OCI-LY7 (cell line): Measurements from ENCODE around the gene TEX101. TPM values are rescaled to one million over a fixed set of nuclear protein-coding genes. Genes with fewer than 3 reads are reported as not detected.
"Not testable (repeated sequence)": the region's sequence is repeated elsewhere in the genome, so short reads cannot be mapped to it uniquely, and the experiment has no call there.

ENCODE experiments used
- BruUV-seq: library from RNA; stranded (reverse); fragments of 400-500 nt; replicated peaks from 2 replicates; lab custom pipeline; 2021; lab: Mats Ljungman, UMichigan
- CTCF ChIA-PET: fragments of 300-600 bp; sonication (Branson Sonifier 250); formaldehyde crosslinking; loops from one replicate; lab custom pipeline; 2022; ENCODE audit warnings: antibody characterized with exemption; ENCODE audit not compliant: unreplicated experiment; lab: Charles Lee
- POLR2A ChIA-PET: fragments of 300-600 bp; sonication (Branson Sonifier 250); formaldehyde crosslinking; loops from one replicate; lab custom pipeline; 2022; ENCODE audit warnings: antibody characterized with exemption; lab: Charles Lee
- DNase-seq: peaks from one replicate; pipeline ENCODE4 v3.0.0-alpha.2; 2015; ENCODE audit warnings: low spot score
- H2AFZ ChIP-seq: fragments of 200-600 bp; sonication (generic), shearing (Covaris generic); 2 replicates; pipeline ENCODE4 v1.6.1; 2014; ENCODE audit warnings: mild to moderate bottlenecking, antibody characterized with exemption, low read length, moderate library complexity
- H3K27ac ChIP-seq: fragments of 200-600 bp; sonication (generic); 2 replicates; pipeline ENCODE4 v1.5.1; 2014; ENCODE audit warnings: mixed run types, low read depth, mild to moderate bottlenecking, moderate library complexity, low read length, inconsistent platforms; ENCODE audit not compliant: poor library complexity, severe bottlenecking
- H3K36me3 ChIP-seq: fragments of 200-600 bp; sonication (generic); 2 replicates; pipeline ENCODE4 v1.6.1; 2014; ENCODE audit warnings: mild to moderate bottlenecking, antibody characterized with exemption, low read length, moderate library complexity, mixed read lengths; ENCODE audit not compliant: insufficient read depth
- H3K4me1 ChIP-seq: fragments of 200-600 bp; sonication (generic); 2 replicates; pipeline ENCODE4 v1.5.1; 2014; ENCODE audit warnings: mild to moderate bottlenecking, low read length; ENCODE audit not compliant: insufficient read depth, poor library complexity, severe bottlenecking
- H3K4me2 ChIP-seq: fragments of 200-600 bp; sonication (generic); 2 replicates; pipeline ENCODE4 v1.6.1; 2014; ENCODE audit warnings: mild to moderate bottlenecking, low read length
- H3K4me3 ChIP-seq: fragments of 200-600 bp; sonication (generic); 2 replicates; pipeline ENCODE4 v1.5.1; 2014; ENCODE audit warnings: mild to moderate bottlenecking, low read depth, low read length; ENCODE audit not compliant: poor library complexity, severe bottlenecking
- H3K79me2 ChIP-seq: fragments of 200-600 bp; sonication (generic); 2 replicates; pipeline ENCODE4 v1.6.1; 2016; ENCODE audit warnings: low read depth, mild to moderate bottlenecking, low read length, moderate library complexity, mixed read lengths; ENCODE audit not compliant: insufficient read depth
- H3K9me2 ChIP-seq: fragments of 200-600 bp; sonication (generic); 2 replicates; pipeline ENCODE4 v1.6.1; 2016; ENCODE audit warnings: mild to moderate bottlenecking, low read length, mixed read lengths; ENCODE audit not compliant: insufficient read depth
- H3K9me3 ChIP-seq: fragments of 200-600 bp; sonication (generic); 2 replicates; pipeline ENCODE4 v1.6.1; 2014; ENCODE audit warnings: mild to moderate bottlenecking, mixed run types, low read length, mixed read lengths
- H4K20me1 ChIP-seq: fragments of 200-600 bp; sonication (generic); 2 replicates; pipeline ENCODE4 v1.6.1; 2014; ENCODE audit warnings: mild to moderate bottlenecking, antibody characterized with exemption, low read length, moderate library complexity, mixed read lengths; ENCODE audit not compliant: insufficient read depth
- EZH2phosphoT487 ChIP-seq: fragments of 200-600 bp; sonication (generic); IDR thresholded peaks from 2 replicates; pipeline ENCODE4 v1.6.1; 2018; ENCODE audit warnings: low read depth, borderline replicate concordance, mild to moderate bottlenecking, mixed run types, antibody characterized with exemption, low read length, moderate library complexity, mixed read lengths
- intact Hi-C: fragments of 100-400 bp; cut with micrococcal nuclease; formaldehyde crosslinking; loops from one replicate; pipeline ENCODE4 v1.10.0; 2022; ENCODE audit not compliant: unreplicated experiment
- total RNA-seq, 2 experiments: library from RNA; depleted of rRNA in 1 of 2; stranded (reverse); fragments of >200 nt in 1 of 2; shearing (Covaris generic) in 1 of 2; gene quantifications; 2 replicates each; pipeline ENCODE4 v1.2.3, GENCODE V29; 2014 to 2022
- TF ChIP-seq, protein P1 (sequence below): fragments of 200-600 bp; sonication (generic); conservative IDR thresholded peaks from 2 replicates; pipeline ENCODE4 v1.5.1; 2014; ENCODE audit warnings: mild to moderate bottlenecking, antibody characterized with exemption, low read length, moderate library complexity, mixed read lengths

Gene TEX101
- total RNA-seq, 2 experiments from 2014 or later, result not detected

DNA sequence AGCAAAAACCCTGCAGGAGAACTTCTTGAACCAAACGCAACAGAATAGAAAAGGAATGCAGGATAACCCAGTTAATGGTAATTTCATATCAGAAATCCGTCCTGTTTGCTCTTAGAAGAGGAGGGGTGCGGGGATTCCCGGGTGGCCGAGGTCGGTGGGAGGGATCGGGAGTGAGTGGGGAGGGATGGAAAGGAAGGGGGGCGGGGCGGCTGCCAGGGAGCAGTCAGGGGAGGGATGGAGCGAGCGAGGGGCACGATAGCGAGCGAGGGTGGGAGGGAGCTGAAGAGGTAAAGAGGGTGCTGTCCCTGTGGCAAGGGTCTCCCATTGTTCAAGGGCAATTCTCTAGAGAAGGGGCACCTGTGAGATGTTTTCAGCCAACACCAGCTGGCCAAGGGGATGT, 34.7 kb upstream of the TEX101 start:
- no peak overlapping the region for H2AFZ ChIP-seq
- H3K27ac ChIP-seq, result no peak overlapping the region
- TF ChIP-seq, protein P1, sequence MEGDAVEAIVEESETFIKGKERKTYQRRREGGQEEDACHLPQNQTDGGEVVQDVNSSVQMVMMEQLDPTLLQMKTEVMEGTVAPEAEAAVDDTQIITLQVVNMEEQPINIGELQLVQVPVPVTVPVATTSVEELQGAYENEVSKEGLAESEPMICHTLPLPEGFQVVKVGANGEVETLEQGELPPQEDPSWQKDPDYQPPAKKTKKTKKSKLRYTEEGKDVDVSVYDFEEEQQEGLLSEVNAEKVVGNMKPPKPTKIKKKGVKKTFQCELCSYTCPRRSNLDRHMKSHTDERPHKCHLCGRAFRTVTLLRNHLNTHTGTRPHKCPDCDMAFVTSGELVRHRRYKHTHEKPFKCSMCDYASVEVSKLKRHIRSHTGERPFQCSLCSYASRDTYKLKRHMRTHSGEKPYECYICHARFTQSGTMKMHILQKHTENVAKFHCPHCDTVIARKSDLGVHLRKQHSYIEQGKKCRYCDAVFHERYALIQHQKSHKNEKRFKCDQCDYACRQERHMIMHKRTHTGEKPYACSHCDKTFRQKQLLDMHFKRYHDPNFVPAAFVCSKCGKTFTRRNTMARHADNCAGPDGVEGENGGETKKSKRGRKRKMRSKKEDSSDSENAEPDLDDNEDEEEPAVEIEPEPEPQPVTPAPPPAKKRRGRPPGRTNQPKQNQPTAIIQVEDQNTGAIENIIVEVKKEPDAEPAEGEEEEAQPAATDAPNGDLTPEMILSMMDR, result no peak
- no peak for TF ChIP-seq EZH2phosphoT487
- H3K4me3 ChIP-seq, result no peak overlapping the region
- no peaks in the 10 kb centered on the region for H3K9me2 ChIP-seq
- ChIA-PET CTCF (no interaction called here), POLR2A (no interaction called here)
- H3K4me2 ChIP-seq, result no peak overlapping the region
- H3K36me3 ChIP-seq, result no peaks in the 10 kb centered on the region
- no peak for DNase-seq
- no peaks in the 10 kb centered on the region for H3K79me2 ChIP-seq
- intact Hi-C loops, result no loop called here
- BruUV-seq, result no TSS peak
- H4K20me1 ChIP-seq, result no peaks in the 10 kb centered on the region
- no peaks in the 10 kb centered on the region for H3K4me1 ChIP-seq
- H3K9me3 ChIP-seq, result no peaks in the 10 kb centered on the region

DNA sequence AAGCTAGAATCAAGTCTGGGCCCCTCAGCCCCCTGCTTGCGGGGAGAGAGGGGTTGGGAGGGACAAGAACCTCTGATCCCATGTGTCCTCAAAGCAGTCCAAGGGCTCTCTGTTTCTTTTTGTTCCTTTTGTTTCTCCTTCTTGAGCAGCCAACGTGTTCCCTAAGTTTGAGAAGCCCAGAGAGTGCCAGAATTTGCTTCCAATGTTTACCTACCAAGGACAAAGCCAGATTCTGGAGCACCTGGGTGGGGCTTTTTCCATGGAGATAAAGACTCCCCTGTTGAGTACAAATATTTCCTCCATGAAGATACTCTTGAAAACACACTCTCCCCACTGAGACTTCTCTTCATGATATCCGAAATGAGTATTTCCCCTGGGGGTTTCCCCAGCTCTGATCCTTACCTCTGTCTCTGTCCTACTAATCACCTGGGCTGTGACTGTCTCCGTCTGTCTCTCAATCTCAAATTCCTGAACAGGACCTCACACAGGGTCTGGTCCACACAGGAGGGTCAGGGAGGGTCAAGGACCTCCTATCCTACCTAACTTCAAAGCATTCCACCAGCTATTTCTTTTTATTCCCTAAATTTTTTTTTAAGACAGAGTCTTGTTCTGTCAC, 33.8 kb upstream of the TEX101 start:
- Histone ChIP-seq H3K36me3 (no peaks in the 10 kb centered on the region), H3K4me3 (no peak overlapping the region), H2AFZ (no peak overlapping the region), H3K79me2 (no peaks in the 10 kb centered on the region), H3K4me1 (no peaks in the 10 kb centered on the region), H3K9me3 (no peaks in the 10 kb centered on the region), H3K9me2 (no peaks in the 10 kb centered on the region), H3K4me2 (no peak overlapping the region), H3K27ac (no peak overlapping the region), H4K20me1 (no peaks in the 10 kb centered on the region)
- BruUV-seq, result no TSS peak
- ChIA-PET POLR2A (no interaction called here), CTCF (no interaction called here)
- DNase-seq, result no peak
- TF ChIP-seq EZH2phosphoT487, result no peak
- TF ChIP-seq, protein P1, result no peak
- intact Hi-C loops, result no loop called here

DNA sequence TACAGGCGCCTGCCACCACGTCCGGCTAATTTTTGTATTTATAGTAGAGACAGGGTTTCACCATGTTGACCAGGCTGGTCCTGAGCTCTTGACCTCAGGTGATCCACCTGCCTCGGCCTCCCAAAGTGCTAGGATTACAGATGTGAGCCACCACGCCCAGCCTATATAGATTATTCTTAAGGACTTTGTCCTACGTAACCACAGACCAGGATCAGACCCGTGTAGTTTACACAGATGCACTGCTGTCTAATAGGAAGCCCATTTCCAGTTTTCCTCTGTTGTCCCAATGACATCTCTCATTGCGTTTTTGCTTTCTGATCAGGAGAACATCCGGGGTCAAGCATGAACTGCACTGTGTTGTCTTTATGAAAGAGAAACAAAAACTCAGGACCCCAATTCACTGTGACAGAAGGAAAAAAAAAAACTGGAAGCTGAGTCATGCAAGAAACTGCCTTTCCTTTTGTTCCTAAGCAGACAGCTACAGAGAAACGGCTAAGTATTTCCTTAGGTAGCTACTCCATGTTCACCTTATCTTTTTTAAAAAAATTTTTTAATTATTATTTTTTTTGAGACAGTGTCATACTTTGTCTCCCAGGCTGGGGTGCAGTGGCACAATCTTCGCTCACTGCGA, 32.0 kb upstream of the TEX101 start:
- H3K4me1 ChIP-seq, H4K20me1 ChIP-seq, H3K4me2 ChIP-seq, CTCF ChIA-PET, H3K9me3 ChIP-seq, DNase-seq, POLR2A ChIA-PET, H2AFZ ChIP-seq, H3K36me3 ChIP-seq, H3K9me2 ChIP-seq, H3K27ac ChIP-seq, H3K79me2 ChIP-seq, intact Hi-C loops, BruUV-seq, H3K4me3 ChIP-seq: not testable (repeated sequence)

DNA sequence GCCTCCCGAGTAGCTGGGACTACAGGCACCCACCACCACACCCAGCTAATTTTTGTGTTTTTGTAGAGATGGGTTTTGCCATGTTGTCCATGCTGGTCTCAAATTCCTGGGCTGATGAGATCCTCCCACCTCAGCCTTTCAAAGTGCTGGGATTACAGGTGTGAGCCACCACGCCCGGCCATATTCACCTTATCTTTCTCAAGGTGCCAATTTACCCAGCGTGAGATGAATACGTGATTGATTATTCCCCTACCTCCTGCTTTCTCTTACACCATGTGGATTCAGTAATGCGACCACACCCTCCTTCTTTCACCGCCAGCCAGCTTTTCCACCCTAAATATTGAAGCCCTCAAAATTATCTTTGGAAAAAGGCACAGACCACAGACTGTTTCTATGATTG, 31.4 kb upstream of the TEX101 start:
- H3K4me2 ChIP-seq, H3K4me3 ChIP-seq, H3K36me3 ChIP-seq, BruUV-seq, H3K79me2 ChIP-seq, H3K9me3 ChIP-seq, DNase-seq, H3K9me2 ChIP-seq, POLR2A ChIA-PET, H2AFZ ChIP-seq, H4K20me1 ChIP-seq, H3K4me1 ChIP-seq, H3K27ac ChIP-seq, intact Hi-C loops, CTCF ChIA-PET: not testable (repeated sequence)

DNA sequence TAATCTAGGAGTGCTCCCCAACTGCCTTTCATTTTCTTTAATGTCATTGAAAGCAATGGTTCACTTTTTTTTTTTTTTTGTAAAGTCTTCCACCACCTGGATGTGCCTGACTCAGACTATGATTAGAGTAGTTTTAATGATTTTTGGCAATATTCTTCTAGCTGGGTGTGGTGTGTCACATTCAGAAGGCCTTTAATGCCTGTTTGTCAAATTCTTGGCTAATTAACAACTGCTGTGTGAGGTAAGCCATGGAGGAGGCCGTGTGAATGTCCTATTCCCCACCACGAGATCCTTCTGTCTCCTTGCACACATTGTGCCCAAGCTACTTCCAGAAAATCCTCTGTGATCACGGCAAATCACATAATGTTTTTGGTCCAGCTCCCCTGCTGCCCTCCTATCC, 30.9 kb upstream of the TEX101 start:
- H3K4me1 ChIP-seq, H3K9me2 ChIP-seq, CTCF ChIA-PET, H3K4me3 ChIP-seq, H3K4me2 ChIP-seq, H4K20me1 ChIP-seq, H2AFZ ChIP-seq, BruUV-seq, H3K36me3 ChIP-seq, POLR2A ChIA-PET, H3K79me2 ChIP-seq, H3K9me3 ChIP-seq, DNase-seq, H3K27ac ChIP-seq, intact Hi-C loops: not testable (repeated sequence)
